Midbrain (tissue), 1 donor: ENCODE data around the gene TSPAN17.

Experiments used
- DNase-seq: peaks from one replicate; lab custom pipeline; 2025; lab: John Stamatoyannopoulos, UW

TSPAN17 gene

DNA sequence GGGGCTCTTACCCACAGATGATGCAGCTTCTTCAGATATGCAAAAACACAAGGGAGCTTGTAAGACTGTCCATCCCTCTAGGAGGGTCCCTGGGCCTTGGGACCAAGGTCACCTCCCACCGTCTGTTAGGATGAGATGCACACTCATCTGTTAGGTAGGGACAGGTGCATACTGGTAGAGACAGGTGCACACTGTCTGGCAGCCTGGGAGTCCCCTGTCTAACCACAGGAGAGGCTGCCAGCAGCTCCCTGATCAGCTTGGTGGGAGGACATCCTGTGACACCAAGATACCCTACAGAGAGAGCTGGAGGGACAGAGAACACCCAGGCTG is 13.2 kb downstream of the TSPAN17 start:
- DNase-seq = no peak

DNA sequence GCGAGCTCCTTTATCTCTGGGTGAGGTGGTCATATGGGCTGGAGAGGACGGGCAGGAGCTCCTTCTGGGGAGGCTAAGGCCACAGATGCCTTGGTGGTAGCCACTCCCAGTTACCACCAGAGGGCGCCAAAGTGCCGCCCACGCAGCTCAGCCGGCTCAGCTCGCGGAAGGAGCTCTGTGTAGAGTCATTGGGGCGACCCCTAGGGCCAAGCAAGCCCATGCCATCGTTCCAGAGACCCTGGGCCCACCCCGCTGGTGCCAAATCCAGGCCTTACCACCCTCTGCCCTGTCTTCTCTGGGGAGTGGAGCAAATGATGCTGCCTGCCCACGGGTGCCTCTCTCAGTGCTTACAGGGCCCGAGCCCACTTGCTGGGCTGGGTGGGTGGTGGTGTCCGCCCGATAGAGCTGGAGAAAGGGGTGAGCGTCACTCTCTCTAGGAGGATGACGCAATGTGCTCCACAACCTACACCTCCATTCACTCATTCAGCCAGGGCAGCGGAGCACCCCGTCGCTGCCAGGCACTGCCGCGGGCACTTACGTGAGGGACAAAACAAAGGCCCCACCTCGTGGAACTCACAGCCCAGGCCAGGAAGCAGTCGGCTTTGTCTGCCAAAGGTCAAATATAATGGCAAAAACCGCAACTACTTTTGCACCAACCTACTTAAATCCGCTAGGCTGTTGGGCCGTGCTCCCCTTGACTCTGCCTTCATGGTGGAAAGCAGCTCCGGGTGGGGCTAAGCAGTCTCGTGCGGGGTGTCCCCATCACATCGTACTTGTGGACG is 13.8 kb downstream of the TSPAN17 start:
- peak; percentile 83 for DNase-seq

DNA sequence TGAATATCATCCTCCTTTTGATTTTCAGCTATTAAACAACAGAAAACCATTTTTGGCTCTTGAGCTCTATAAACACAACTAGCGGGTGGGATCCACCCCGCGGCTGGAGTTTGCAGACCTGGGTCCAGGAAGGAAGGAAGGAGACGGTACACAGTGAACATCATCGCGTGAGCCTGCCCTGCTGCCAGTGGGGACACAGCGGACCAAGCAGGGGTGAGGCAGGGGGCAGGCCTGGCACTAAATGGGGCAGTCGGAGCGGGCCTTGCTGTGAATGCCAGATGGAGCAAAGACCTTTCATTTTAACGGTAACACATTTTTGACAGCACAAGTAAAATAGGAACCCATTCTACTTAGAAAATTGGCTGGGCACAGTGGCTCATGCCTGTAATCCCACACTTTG is 14.4 kb downstream of the TSPAN17 start:
- no peak for DNase-seq

DNA sequence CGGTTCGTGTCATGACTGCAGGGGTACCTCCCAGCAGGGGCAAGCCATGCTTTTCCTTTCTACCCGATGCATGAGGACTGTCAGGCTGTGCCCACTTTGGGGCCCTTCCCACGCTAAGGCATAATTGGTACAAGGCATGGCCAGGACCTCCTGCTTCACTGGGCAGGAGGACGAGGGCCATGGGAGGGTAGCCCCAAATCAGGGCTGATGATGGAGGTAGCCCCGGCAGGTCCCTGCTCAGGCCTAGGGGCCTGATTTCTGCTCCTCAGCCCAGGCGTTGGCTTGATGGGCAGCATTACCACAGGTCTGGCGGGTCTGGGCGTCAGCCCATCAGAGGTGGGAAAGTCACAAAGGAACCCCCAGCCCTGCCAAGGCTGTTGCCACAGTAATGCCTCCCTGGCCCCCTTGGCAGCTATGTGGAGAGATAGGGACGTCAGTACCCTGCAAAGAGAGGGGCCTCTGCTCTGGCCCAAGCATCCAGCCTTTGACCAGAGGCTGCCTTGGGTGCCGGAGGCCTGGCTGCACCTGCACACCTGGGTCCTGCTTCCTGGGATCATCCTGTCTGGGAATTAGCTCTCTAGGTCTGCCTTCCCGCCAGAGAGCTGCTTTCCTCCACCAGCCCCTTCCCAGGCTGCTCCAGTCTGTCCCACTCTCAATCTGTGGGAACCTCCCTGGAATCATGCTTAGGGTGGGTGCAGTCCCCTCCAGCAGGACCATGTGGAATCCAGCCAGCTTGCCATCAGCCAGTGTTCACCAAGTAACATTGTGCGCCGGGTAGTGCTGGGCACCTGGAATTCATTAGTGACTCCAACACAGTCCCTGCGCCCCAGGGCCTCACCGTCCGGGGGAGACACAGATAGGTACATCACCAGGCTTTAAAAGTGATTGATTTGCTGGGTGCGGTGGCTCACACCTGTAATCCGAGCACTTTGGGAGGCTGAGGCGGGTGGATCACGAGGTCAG is 15.4 kb downstream of the TSPAN17 start:
- no peak for DNase-seq

DNA sequence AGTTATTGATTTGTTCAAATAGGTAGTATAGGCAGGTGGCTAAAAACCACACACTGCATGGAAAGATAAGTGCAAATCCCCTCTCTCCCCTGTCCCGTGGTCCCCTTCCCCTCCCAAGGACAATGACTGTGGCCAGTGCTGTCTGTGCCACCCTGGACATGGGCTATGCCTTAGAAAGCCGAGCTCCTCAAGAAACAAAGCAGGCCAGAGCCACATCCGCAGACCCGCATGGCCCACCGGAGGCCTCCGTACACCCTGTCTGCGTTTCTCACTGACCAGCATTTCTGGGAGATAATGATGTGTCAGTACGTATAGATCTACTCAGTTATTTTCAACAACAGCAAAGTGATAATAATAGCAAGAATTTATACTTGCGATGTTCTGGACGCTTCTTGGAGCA is 16.3 kb downstream of the TSPAN17 start:
- no peak for DNase-seq

DNA sequence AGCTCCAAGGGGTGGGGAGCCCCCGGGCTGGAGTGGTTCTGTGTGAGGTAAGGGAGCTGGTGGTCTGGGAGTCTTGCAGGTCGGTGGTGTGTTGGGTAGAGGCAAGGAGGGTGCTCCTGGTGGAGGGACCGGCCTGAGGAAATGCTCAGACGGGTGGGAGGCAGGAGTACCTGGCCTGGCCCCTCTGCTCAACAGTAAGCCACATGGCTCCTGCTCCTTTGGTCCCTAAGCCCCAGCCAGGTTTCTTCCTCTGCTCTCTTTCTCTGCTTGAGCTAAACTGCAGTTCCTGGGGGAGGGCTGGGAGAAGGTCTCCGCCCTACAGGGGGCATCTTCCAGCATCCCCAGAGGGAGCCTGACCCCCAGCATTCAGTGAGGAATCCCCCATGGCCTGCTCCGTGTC is 17.2 kb downstream of the TSPAN17 start:
- no peak for DNase-seq

DNA sequence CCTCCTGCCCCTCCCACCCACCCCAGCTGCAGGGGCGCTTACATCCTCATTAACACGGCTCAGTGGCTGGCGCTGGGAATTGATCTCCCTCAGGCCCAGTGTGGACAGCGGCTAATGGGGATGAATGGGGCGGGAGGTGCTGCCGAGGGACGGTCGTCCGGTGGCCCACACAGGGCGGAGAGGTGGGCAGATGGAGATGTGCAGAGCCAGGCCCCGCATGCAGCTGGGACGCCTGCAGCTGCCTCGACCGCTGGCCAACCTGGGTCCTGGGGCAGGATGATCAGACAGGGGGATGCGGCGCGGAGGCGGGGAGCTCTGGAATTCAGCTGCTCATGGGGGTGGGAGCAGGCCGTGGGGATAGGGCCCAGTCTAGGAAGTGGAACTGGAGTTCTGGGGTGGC is 17.6 kb downstream of the TSPAN17 start:
- DNase-seq = no peak

DNA sequence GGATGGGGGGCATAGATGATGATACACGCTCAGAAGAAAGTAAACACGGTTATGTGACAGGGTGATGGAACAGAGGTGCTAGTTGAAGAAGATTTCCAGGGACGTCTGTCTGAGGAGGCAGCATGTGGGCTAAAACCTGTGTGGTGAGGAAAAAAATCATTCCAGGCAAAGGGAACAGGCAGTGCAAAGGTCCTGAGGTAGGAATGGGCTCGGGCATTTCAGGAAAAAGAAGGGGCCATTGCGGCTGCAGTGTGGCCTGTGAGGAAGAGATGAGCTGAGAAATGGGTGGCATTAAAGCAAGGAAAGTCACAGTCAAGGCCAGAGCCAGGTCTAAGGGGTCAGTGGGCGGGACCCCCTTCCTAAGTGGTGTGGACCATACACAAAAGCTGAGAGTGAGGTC is 18.2 kb downstream of the TSPAN17 start:
- no peak for DNase-seq

DNA sequence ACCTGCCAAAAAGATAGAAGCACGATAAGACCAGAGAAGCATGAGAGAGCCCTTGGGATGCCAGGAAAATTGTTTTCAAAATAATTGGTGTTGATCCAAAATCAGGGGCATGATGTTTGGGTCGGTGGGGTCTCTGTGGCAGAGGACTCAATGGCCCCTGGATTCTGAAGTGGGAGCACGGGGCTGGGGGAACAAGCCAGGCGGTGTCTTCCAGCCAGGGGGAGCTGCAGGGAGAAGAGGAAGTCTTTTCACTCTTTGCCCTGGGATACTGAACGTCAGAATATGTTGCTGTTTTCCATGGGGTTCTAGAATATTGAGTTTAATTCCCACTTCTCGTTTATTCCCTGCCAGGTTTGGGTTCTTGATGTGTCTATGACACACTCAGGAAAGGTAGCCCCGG is 20.4 kb downstream of the TSPAN17 start:
- no peak for DNase-seq

DNA sequence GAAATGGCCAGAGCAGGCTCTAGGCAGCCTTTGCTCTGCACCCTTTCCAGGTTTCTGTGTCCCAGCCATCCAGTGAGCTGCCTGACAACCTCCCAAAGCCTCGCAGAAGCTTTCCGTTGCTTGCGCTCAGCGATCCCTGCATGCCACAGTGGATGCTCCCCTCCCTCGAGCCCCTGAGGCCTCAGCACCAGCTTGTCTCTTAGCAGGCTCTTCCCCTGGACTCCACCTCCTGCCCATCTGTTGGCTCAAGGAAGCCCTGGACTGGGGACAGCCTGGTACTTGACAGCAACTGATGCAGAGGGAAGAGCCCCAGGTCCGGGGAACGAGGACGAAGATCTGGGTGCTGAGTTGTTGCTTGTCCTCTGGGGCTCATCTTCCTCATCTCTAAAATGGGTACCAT is 23.2 kb downstream of the TSPAN17 start:
- no peak for DNase-seq

DNA sequence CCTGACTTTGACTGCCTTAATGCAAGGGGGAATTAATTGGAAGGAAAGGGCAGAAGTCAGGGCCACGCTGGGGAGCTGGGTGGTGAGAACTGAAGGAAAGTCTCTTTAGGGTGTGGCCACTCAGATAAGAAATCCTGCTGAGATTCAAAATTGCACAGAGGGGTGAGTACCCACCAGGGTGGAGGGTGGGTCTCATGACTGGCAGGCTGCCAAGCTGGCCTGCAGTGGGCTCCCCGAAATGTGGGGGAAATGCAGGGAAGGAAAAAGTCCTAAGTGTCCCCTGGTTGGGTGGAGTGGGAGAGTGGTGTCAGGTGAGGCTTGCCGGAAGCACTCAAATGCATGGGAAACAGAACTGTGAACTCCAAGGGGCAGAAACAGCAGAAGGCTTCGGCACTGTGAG is 24.1 kb downstream of the TSPAN17 start:
- DNase-seq = no peak

DNA sequence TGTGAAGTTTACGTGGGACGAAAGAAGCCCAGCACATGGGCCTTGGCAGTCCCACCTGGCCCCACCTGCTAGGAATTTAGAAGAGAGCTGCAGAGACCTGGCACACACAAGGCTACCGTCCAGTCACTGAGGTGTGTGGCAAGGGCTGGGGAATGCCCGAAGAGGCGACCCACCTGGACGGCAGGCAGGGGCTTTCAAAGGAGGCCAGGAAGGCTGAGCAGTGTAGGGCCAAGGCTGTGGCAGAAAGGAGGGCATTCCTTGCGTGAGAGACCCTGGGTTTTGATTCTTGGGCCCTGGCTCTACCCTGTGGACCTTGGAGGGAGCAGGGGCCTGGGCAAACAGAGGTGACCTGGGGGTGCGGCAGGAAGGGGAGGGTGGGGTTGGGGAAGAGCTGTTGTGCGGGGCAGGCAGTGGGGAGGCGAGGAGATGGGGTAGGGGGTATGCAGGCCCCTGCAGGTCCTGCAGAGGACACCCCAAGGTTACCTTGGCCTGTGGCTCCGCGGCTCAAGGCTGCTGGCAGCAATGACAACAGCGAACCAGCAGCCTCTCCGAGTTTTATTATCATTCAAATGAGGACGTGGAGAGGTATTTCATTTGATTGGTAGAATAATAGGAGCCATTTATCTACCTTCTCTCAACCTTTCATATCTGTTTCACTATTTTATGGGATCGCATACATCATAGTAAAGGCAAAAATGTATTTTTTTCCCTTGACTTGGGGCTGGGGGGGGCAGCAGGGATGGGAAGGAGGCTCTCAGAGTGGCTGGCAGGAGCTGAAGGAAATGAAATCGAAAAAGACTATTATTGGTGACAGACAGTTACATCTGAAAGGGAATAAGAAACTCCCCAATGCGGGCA is 24.8 kb downstream of the TSPAN17 start:
- no peak for DNase-seq

DNA sequence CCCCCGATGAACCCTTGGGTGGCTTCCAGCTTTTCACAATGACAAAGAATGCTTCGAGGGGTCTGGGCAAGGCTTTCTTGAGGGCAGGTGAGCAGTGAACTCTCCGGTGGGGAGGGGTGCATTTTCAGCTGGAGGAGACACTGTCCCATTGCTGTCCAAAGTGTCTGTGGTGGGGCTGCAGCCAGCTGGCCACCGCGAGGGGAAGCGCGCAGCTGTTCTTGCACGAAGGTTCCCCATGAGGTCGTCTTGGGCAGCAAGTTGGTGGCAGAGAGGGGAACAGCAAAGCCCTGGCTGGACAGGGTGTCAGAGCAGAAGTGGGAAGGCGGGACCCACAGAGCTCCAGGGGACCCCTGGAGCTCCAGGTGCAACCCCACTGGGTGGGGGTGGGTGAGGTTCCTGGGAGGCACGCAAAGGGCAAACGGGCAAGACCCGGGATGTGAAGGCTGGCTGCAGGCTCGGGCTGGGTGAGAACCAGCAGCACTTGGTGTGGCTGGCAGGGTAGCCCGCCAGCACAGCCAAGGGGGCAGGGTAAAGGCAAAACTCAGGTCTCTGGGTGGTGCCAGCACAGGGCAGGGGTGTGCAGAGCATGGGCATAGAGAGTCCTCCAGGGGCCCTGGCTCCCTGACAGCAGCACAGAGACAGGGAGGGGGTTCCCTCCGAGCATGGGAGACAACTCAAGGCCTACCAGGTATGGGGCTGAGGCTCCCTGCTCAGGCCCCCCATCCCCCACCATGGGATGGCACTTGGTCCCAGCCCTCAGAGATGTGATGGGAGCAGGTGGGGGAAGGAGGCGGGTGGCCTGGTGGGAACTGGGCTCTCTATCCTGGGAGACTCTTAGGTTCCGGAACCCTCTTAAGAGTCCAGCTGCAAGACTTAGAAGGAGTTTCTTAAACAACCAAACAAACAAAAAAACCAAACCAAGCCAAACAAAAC is 26.6 kb downstream of the TSPAN17 start:
- DNase-seq = no peak

DNA sequence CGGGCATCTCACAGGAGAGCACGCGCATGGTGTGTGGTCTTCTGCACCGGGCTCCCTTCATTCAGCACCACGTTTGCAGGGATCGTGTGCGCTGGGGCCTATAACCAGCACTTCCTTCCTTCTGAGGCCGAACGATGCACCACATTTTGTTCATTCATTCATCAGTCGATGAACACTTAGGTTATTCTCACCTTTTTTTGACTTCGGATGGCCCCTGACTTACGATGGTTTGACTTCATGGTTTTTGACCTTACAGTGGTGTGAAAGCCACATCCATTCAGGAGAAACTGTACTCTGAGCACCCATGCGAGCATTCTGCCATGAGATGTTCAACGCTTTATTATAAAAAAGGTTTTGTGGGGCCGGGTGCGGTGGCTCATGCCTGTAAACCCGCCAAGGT is 27.5 kb downstream of the TSPAN17 start:
- no peak for DNase-seq

DNA sequence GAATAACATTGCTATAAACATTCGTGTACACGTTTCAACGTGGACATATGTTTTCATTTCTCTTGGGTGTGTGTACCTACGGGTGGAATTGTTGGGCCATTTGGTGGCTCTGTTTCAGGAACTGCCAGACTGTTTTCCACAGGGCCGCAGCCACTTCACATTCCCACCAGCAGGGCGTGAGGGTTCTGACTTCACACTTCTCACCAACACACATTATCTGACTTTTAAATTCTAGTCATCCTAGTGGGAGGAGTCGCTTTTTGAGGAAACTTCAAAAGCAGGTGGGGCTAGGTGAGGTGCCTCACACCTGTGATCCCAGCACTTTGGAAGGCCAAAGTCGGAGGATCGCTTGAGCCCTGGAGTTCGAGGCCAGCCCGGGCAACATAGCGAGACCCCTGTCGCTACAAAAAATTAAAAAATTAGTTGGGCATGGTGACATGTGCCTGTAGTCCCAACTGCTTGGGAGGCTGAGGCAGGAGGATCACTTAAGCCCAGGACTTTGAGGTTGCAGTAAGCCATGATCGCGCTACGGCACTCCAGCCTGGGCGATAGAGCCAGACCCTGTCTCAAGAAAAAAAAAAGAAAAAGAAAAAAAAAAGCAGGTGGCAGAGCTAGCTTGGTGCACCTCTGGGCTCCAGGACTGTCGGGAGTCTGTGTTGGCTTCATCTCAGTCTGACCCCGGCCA is 28.5 kb downstream of the TSPAN17 start:
- no peak for DNase-seq

DNA sequence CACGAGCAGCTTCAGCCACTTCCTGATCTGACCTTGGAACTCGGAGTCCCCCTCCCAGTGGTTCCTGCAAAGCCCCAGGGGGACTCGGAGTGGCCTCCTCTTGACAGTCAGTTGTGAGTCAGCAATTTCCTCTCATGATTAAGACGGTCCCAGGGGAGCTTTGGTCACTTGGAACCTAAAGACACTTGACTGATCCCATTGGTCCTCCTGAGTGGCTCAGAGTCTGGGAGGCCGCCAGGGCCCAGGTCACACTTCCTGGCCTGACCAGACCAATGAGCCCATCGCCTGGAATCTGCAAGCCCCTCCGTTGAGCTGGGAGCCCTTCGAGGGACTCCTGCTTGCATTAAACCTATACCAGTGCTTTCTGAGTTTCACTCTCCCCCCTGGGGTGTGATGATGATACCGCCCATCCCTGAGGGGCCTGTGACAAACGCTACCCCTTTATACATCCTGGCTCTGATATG is 29.1 kb downstream of the TSPAN17 start:
- no peak for DNase-seq

DNA sequence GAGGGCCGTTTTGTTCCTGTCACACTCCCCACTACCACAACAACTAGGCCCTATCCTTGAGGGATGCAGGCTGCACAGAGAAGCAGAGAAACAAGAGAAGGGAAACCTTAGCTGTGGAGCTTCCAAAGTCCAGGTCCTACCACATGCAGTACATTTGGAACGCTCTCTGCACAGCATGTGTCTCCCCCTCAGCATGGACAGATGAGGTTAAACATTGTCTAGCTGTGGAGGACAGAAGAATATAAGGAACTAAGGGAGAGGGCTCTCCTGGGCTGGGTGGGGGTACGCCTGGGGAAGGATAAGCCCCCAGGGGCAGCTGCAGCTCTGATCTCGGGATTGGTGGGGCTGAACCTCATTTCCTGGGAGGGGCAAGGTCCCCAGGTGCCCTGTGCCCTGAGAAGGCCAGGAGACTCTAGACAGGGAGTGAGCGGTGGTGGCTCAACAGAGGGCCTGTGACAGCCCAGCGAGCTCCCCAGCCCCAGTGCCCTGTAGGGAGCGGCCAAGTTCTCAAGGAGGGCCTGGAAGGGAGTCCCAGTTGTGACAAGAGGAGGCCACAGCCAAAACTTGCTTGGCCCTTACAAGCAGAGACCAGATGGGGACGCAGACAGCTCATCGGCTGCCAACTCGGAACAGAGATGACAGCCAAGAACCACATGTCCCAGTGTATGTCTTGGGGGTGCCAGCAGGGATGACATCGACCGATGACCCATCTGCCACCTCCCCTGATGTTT is 30.1 kb downstream of the TSPAN17 start:
- DNase-seq = no peak

DNA sequence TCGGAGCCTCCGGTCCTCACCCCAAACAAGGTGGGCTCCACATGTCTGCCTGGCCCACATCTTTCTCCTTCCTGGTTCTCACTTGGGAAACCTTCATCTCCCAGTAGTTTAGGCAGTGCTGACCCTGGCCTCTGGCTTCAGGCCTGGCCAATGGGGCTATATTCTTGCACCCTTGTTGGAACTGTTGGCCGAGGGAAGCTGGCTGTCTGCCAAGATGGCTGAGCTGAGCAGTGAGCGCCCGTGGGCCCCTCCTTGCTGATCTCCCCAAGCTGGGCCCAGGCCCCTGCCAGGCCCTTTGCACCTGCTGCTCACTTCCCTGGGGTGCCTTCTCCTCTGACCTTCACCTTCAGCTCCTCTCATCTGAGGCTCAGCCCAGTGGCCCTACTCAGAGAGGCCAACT is 31.3 kb downstream of the TSPAN17 start:
- no peak for DNase-seq

DNA sequence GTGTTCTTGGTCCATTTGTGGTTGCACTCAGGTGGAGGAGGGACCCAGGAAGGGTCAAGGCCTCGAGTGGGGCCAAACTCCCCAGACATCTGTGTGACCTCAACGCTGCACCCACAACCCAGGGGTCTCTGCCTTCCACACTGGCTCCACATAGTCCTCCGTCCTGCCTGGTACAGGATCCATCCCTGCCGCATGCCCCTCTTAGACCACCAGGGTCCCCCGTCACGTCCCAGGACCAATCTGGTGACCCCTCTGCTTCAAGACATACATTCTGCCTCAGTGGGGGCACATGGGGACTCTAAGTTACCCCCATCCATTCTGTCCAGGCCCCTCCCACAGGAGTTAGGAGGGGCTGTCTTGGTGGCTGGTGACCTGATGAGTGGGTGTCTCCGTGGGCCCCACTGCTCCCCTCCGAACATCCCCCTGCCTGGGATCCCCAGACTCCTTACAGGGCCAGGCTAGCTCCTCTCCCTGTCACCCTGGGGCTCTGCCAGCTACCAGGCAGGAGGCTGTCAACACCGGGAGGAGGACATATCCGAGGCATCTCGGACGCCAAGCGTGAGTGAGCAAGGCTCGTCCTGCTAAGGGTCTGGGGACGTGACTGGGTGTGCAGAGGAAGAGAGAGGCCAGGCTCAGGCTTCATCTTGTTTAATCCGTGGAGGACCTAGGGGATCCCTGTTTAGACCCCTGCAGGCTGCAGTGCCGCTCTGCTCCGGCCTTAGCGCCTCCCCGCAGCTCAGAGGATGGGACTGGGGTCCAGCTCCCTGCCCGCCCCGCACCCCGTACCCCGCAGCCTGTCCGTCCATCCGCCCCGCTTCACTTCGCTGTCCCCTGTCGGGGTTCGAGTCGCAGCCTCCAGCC is 32.3 kb downstream of the TSPAN17 start:
- no peak for DNase-seq
